Mesenteric fat pad (tissue), 1 donor: ENCODE data around the gene FOLR2. TPM values are rescaled to one million over a fixed set of nuclear protein-coding genes. Genes with fewer than 3 reads are reported as not detected.
"Not testable (repeated sequence)": the region's sequence is repeated elsewhere in the genome, so short reads cannot be mapped to it uniquely, and the experiment has no call there.

Experiments used
- DNase-seq: peaks from one replicate; pipeline ENCODE4 v3.0.0-alpha.2; 2020; ENCODE audit warnings: low spot score
- long read RNA-seq: library from polyadenylated mRNA; unstranded; transcript quantifications from one replicate; pipeline ENCODE4 v2.0.0, GENCODE V29; 2020
- total RNA-seq: library from RNA; stranded (reverse); fragmentation: NEBNext Ultra II Directional; extraction: Animal tissue kit (Norgen Biotek cat#: 25700); gene quantifications from one replicate; pipeline ENCODE4 v1.2.1, GENCODE V29; 2021
- donor health status: DM: yes; HTN: yes; CAD: no.

FOLR2 gene
- total RNA-seq = 77.3 TPM
- long read RNA-seq, transcript FOLR2-201 (5 exons, 1,138 nt) = major isoform, 63 of 94 reads
- long read RNA-seq, partial matches to known transcripts = 18 of 94 reads
- long read RNA-seq, other reads (novel, unspliced or antisense) = 3 of 94 reads

- peak; percentile 45 for DNase-seq
Observed at GRCh38 chr11:72216638-72217037, at the start of gene FOLR2. TSS of gene FOLR2 (plus strand) at chr11:72216794. CDS start at chr11:72218585, 1,791 bp downstream.

- not testable (repeated sequence) for DNase-seq
Observed at GRCh38 chr11:72169046-72169555, 47.5 kb upstream of the FOLR2 start.

DNA sequence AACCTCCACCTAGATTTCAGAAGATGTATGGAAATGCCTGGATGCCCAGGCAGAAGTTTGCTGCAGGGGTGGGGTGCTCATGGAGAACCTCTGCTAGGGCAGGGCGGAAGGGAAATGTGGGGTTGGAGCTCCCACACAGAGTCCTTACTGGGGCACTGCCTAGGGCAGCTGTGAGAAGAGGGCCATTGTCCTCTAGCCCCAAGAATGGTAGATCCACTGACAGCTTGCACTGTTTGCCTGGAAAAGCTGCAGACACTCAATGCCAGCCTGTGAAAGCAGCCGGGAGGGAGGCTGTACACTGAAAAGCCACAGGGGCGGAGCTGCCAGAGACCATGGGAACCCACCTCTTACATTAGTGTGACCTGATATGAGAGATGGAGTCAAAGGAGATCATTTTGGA is 46.8 kb upstream of the FOLR2 start:
- not testable (repeated sequence) for DNase-seq

GRCh38 chr11:72172043-72172442 is 44.6 kb upstream of the FOLR2 start:
- not testable (repeated sequence) for DNase-seq

DNA sequence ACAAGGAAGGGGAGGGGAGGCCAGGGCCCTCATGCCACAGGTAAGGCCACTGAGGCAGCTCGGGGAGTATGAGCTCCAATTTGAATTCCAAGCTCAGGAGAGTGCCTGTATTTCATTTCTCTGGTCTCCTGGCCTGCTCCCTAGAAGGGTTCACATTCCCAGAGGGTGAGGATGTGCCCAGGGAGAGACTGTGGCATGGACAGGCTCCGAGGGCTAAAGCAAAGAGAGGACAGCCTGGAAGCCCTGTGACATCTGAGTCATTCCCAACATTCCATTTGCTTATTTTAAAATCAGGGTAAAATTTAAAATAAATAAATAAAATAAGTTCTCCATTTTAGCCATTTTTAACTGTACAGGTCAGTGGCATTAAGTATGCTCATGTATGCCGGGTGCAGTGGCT is 43.3 kb upstream of the FOLR2 start:
- DNase-seq = no peak

DNA sequence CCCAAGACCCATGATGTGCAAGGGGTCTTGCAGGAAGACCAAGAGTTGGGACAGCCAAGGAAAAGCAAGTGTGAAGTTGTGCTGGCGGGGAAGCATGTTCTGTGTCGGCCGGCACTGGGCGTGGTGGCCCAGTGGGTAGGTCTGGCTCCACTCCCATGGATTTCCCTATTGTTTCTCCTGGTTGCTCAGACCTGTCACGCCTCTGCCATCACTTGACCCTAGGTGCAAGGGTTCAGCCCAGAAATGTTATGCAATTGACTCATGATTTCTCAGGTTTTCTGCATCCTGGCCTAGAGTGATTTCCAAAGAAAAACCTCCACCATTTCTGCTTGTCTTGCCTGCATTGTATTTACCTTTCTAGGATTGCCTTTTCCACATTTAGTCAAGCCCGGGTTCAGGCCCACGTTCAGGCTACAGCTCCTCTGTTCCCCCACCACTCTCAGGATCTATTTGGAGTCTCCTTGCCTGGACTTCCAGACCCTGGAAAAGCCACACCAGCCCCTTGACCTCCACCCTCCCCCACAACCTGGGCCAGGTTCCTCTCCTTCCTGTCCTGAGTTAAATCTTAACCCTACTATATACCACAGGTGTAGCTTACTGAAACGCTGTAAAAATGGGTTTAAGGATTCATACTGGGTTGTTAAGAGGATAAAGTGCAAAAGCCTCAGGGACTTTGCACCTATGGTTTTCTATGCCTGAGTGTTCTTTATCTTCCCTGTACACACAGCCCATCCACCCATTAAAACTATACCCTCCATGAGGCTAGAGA is 42.1 kb upstream of the FOLR2 start:
- DNase-seq = no peak

- no peak for DNase-seq
Observed at GRCh38 chr11:72177656-72178055, 38.9 kb upstream of the FOLR2 start.

- no peak for DNase-seq
Observed at GRCh38 chr11:72179049-72179803, 37.4 kb upstream of the FOLR2 start.

- DNase-seq = no peak
Observed at GRCh38 chr11:72179804-72180396, 36.7 kb upstream of the FOLR2 start.

DNA sequence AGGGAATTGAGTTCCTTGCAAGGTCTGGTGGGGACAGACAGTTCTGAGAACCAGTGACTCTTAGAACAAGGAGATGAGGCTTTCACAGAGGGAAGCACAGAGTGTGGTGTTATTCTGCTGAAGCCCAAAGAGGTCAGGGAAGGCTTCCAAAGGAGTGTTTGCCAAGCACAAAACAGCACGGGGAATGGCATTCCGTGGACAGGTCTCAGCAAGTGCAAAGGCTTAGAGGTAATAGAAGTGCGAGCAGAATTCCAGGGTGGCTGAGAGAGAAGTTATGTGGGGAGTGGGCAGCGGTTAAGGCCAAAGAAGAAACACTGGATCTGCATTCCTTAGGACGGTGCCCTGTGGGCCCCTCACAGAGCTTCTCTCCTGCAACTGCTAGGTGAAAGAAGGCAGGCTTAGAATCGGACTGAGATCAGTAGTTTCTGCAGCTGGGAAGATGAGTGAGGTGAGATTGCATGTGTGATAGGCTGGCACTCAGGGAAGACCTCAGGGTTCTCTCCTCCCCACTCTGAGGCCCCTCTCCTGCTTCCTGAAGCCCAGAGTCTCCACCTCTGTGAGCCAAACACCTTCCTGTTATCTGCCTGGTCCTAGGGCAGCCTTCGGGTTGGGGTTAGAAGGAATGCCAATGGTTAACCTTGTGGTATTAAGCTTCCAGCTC is 35.6 kb upstream of the FOLR2 start:
- DNase-seq = not testable (repeated sequence)

DNA sequence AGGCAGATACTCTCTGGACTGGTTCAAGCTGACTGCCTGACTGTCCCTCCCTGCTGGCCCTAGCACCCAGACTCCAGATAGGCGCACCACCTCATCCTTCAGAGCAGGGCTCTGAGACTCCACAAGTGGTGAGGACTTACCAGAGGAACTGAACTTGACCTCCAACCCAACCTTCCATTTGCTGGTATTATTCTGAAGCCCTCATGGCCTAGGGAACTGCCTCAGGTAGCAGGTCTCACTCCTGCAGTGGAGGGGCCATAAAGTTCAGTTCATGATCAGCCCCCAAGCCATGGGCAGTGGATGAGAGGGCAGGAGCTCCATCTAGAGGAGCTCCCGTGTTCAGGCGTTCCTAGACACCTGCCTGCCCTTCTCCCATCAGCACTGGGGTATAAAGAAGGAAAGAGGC is 35.0 kb upstream of the FOLR2 start:
- peak; percentile 45 for DNase-seq

GRCh38 chr11:72188267-72188666 is 28.3 kb upstream of the FOLR2 start:
- DNase-seq = no peak

- no peak for DNase-seq
Observed at GRCh38 chr11:72189455-72190250, 26.9 kb upstream of the FOLR2 start.

- DNase-seq = peak; percentile 53
Observed at GRCh38 chr11:72190631-72191071, 25.9 kb upstream of the FOLR2 start.

GRCh38 chr11:72191961-72192381 is 24.6 kb upstream of the FOLR2 start, which contains the start of gene FOLR1:
TSS of gene FOLR1 (plus strand) at chr11:72192140. CDS start at chr11:72192174, 34 bp downstream.
- DNase-seq = peak; percentile 77

- peak; percentile 64 for DNase-seq
Observed at GRCh38 chr11:72195518-72196270, 20.9 kb upstream of the FOLR2 start.

- not testable (repeated sequence) for DNase-seq
Observed at GRCh38 chr11:72201445-72201844, 15.1 kb upstream of the FOLR2 start.

- DNase-seq = peak; percentile 51
Observed at GRCh38 chr11:72202571-72202970, 14.0 kb upstream of the FOLR2 start.

DNA sequence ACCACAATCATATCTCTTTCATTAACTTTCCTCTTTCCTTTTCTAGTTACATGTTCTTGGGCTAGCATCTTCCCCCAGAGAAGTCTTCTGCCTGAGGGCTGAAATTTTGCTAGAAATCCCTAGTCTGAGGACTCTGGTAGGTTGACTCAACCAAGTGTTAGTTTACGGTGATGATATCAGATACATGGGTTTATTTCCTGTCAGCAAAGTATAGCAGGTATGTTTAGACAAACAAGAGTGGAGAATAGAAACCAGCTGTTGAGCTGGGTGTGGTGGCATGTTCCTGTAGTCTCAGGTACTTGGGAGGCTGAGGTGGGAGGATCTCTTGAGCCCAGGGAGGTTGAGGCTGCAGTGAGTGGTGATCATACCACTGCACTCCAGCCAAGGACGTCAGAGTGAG is 13.4 kb upstream of the FOLR2 start:
- peak; percentile 2 for DNase-seq
